Natural killer cell (primary cell): ENCODE results near the gene KRTAP5-4. TPM values are rescaled to one million over a fixed set of nuclear protein-coding genes. Genes with fewer than 3 reads are reported as not detected.
A peak's percentile ranks its signal among the peaks of the same experiment; 100 is the strongest.
"Not testable (repeated sequence)": the region's sequence is repeated elsewhere in the genome, so short reads cannot be mapped to it uniquely, and the experiment has no call there.

Experiments used
- ATAC-seq, 3 donors: fragments of 150-1000 bp in 2 of 3; fragments of 200-7000 bp in 1 of 3; cut with Tn5 transposase; 1 replicate in 1 of 3; 2 replicates in 2 of 3; pipeline ENCODE4 v1.10.0; 2021; ENCODE audit warnings: mild to moderate bottlenecking in 2 of 3, moderate library complexity in 2 of 3
- DNase-seq, 2 donors: peaks; one replicate each; pipeline versions ENCODE4 v3.0.0 to v3.0.0-alpha.2; 2013 to 2021; ENCODE audit warnings: mixed read lengths in 1 of 2
- H3K27ac ChIP-seq: one replicate; pipeline ENCODE4 v1.5.1; 2013; ENCODE audit warnings: mild to moderate bottlenecking, low read length
- H3K27me3 ChIP-seq: one replicate; pipeline ENCODE4 v1.6.1; 2013; ENCODE audit warnings: low read length; ENCODE audit not compliant: control insufficient read depth, insufficient read depth
- H3K36me3 ChIP-seq: one replicate; pipeline ENCODE4 v1.6.1; 2013; ENCODE audit warnings: low read length; ENCODE audit not compliant: control insufficient read depth, insufficient read depth
- H3K4me1 ChIP-seq: one replicate; pipeline ENCODE4 v1.6.1; 2013; ENCODE audit warnings: low read length; ENCODE audit not compliant: control insufficient read depth, insufficient read depth
- H3K4me3 ChIP-seq: one replicate; pipeline ENCODE4 v1.5.1; 2013; ENCODE audit warnings: low read length
- H3K9me3 ChIP-seq: one replicate; pipeline ENCODE4 v1.6.1; 2013; ENCODE audit warnings: low read length; ENCODE audit not compliant: control insufficient read depth, insufficient read depth
- H3K27ac Mint-ChIP-seq, 2 donors: one replicate each; pipeline ENCODE4 v1.8.0; 2022; ENCODE audit warnings: mild to moderate bottlenecking in 2 of 2, mixed read lengths in 2 of 2, moderate library complexity in 1 of 2
- H3K27me3 Mint-ChIP-seq, 2 donors: one replicate each; pipeline ENCODE4 v1.8.0; 2022; ENCODE audit warnings: low read depth in 2 of 2, mixed read lengths in 2 of 2
- H3K36me3 Mint-ChIP-seq: one replicate; pipeline ENCODE4 v1.8.0; 2022; ENCODE audit warnings: mixed read lengths
- H3K4me1 Mint-ChIP-seq, 2 donors: one replicate each; pipeline ENCODE4 v1.8.0; 2022; ENCODE audit warnings: mixed read lengths in 2 of 2
- H3K4me3 Mint-ChIP-seq: one replicate; pipeline ENCODE4 v1.8.0; 2022; ENCODE audit warnings: mild to moderate bottlenecking, moderate library complexity, mixed read lengths
- H3K9me3 Mint-ChIP-seq, 2 donors: one replicate each; pipeline ENCODE4 v1.8.0; 2022; ENCODE audit warnings: mixed read lengths in 2 of 2
- CTCF ChIP-seq: fragments of 200-600 bp; IDR thresholded peaks from one replicate; pipeline ENCODE4 v1.8.0; 2022; ENCODE audit warnings: antibody characterized with exemption
- WGBS: methylation state at CpG from one replicate; pipeline ENCODE4 v1.1.7; 2013; ENCODE audit warnings: missing lambda C conversion rate; ENCODE audit not compliant: insufficient coverage; 5-methylcytosine and 5-hydroxymethylcytosine counted together
- intact Hi-C: fragments of 100-400 bp; cut with micrococcal nuclease; formaldehyde crosslinking; loops from one replicate; pipeline ENCODE4 v1.14.2; 2022
- total RNA-seq, 4 donors: library from RNA; stranded (reverse); fragments of 120-200 nt in 1 of 4; gene quantifications; one replicate each; pipeline versions ENCODE4 v1.2.3 to v1.2.4, GENCODE V29; 2013 to 2022

Gene KRTAP5-4
- total RNA-seq, 3 donors from 2014 or later (not counting 1 experiment from before 2014, with no cell fraction given) = not detected

GRCh38 chr11:1607156-1607845 lies 14.6 kb downstream of the KRTAP5-4 start:
- DNase-seq, ATAC-seq, H3K4me3 ChIP-seq, H3K27me3 ChIP-seq, H3K9me3 Mint-ChIP-seq, H3K36me3 ChIP-seq, H3K36me3 Mint-ChIP-seq, H3K27ac Mint-ChIP-seq, H3K27ac ChIP-seq, H3K9me3 ChIP-seq, intact Hi-C loops, H3K4me3 Mint-ChIP-seq, H3K4me1 Mint-ChIP-seq: not testable (repeated sequence)
- H3K4me1 ChIP-seq = peaks cover 15% of the 10 kb centered on the region
- peaks cover 26 to 27% of the 10 kb centered on the region in 2 donors for H3K27me3 Mint-ChIP-seq
- 57% methylated on average over 18 of the region's 18 CpGs for WGBS

GRCh38 chr11:1605923-1606322 lies 16.0 kb downstream of the KRTAP5-4 start:
- H3K36me3 Mint-ChIP-seq, H3K9me3 Mint-ChIP-seq, H3K4me3 Mint-ChIP-seq, H3K4me1 Mint-ChIP-seq, H3K27me3 ChIP-seq, H3K4me3 ChIP-seq, intact Hi-C loops, H3K36me3 ChIP-seq, H3K27ac Mint-ChIP-seq, H3K9me3 ChIP-seq: not testable (repeated sequence)
- DNase-seq (peak in 1 of 2 donors; percentile 41), ATAC-seq (peak in 2 of 3 donors; percentile 35 to 38)
- H3K27me3 Mint-ChIP-seq = peaks cover 27 to 31% of the 10 kb centered on the region in 2 donors
- peak overlapping the region; percentile 9 for H3K27ac ChIP-seq
- H3K4me1 ChIP-seq = peaks cover 15% of the 10 kb centered on the region
- 78% methylated on average over 13 of the region's 13 CpGs for WGBS

GRCh38 chr11:1604711-1605110 lies 17.2 kb downstream of the KRTAP5-4 start:
- Histone ChIP-seq H3K4me1 (peaks cover 15% of the 10 kb centered on the region), H3K27me3 (peaks cover 2% of the 10 kb centered on the region), H3K36me3 (no peaks in the 10 kb centered on the region), H3K9me3 (no peaks in the 10 kb centered on the region), H3K4me3 (no peak overlapping the region), H3K27ac (no peak overlapping the region)
- Mint-ChIP-seq H3K27ac (no peak overlapping the region), H3K27me3 (peaks cover 26 to 33% of the 10 kb centered on the region in 2 donors), H3K36me3 (no peaks in the 10 kb centered on the region), H3K4me3 (no peak overlapping the region), H3K9me3 (no peaks in the 10 kb centered on the region), H3K4me1 (no peaks in the 10 kb centered on the region)
- intact Hi-C loops = no loop called here
- ATAC-seq = no peak
- TF ChIP-seq CTCF = no peak
- 95% methylated on average over 7 of the region's 7 CpGs for WGBS
- DNase-seq = no peak

GRCh38 chr11:1604181-1604580 lies 17.8 kb downstream of the KRTAP5-4 start:
- intact Hi-C loops = no loop called here
- no peaks in the 10 kb centered on the region for H3K36me3 Mint-ChIP-seq
- H3K9me3 Mint-ChIP-seq = no peaks in the 10 kb centered on the region
- DNase-seq = no peak
- ATAC-seq = peak in 1 of 3 donors; percentile 5
- Histone ChIP-seq H3K4me1 (peaks cover 15% of the 10 kb centered on the region), H3K9me3 (no peaks in the 10 kb centered on the region), H3K27me3 (peaks cover 2% of the 10 kb centered on the region), H3K4me3 (no peak overlapping the region), H3K36me3 (no peaks in the 10 kb centered on the region), H3K27ac (no peak overlapping the region)
- H3K4me3 Mint-ChIP-seq = no peak overlapping the region
- TF ChIP-seq CTCF = no peak
- H3K4me1 Mint-ChIP-seq = no peaks in the 10 kb centered on the region
- no peak overlapping the region for H3K27ac Mint-ChIP-seq
- 92% methylated on average over 11 of the region's 11 CpGs for WGBS
- peaks cover 26 to 39% of the 10 kb centered on the region in 2 donors for H3K27me3 Mint-ChIP-seq
